Parathyroid adenoma (tissue), 2 donors: Measurements from ENCODE around the gene VPS50.

Experiments used
- H2AFZ ChIP-seq: fragments of 300-600 bp; sonication (generic); one replicate; pipeline ENCODE4 v1.7.0; 2017; ENCODE audit warnings: antibody characterized with exemption, mild to moderate bottlenecking
- H3K27ac ChIP-seq: fragments of 300-600 bp; sonication (generic); one replicate; pipeline ENCODE4 v1.7.0; 2017
- H3K27me3 ChIP-seq: fragments of 300-600 bp; sonication (generic); one replicate; pipeline ENCODE4 v1.7.0; 2017; ENCODE audit warnings: low read length; ENCODE audit not compliant: control insufficient read depth, insufficient read depth
- H3K36me3 ChIP-seq: fragments of 300-600 bp; sonication (generic); one replicate; pipeline ENCODE4 v1.7.0; 2017; ENCODE audit warnings: low read length; ENCODE audit not compliant: control insufficient read depth, insufficient read depth
- H3K4me1 ChIP-seq: fragments of 300-600 bp; sonication (generic); one replicate; pipeline ENCODE4 v1.7.0; 2017; ENCODE audit warnings: control low read depth
- H3K4me2 ChIP-seq: fragments of 300-600 bp; sonication (generic); one replicate; pipeline ENCODE4 v1.7.0; 2017; ENCODE audit warnings: low read length
- H3K4me3 ChIP-seq: fragments of 300-600 bp; sonication (generic); one replicate; pipeline ENCODE4 v1.7.0; 2017; ENCODE audit warnings: low read depth, low read length
- H3K79me2 ChIP-seq: fragments of 300-600 bp; sonication (generic); one replicate; pipeline ENCODE4 v1.7.0; 2017; ENCODE audit warnings: control low read depth
- H3K9ac ChIP-seq: fragments of 300-600 bp; sonication (generic); one replicate; pipeline ENCODE4 v1.7.0; 2017; ENCODE audit warnings: mild to moderate bottlenecking
- H3K9me3 ChIP-seq: fragments of 300-600 bp; sonication (generic); one replicate; pipeline ENCODE4 v1.7.0; 2017; ENCODE audit warnings: low read length; ENCODE audit not compliant: control insufficient read depth
- CTCF ChIP-seq: fragments of 300-600 bp; sonication (generic); IDR thresholded peaks from one replicate; pipeline ENCODE4 v1.7.0; 2017; ENCODE audit warnings: antibody characterized with exemption, mild to moderate bottlenecking
- donor health status: primary hyperparathyroidism.

The VPS50 gene

DNA sequence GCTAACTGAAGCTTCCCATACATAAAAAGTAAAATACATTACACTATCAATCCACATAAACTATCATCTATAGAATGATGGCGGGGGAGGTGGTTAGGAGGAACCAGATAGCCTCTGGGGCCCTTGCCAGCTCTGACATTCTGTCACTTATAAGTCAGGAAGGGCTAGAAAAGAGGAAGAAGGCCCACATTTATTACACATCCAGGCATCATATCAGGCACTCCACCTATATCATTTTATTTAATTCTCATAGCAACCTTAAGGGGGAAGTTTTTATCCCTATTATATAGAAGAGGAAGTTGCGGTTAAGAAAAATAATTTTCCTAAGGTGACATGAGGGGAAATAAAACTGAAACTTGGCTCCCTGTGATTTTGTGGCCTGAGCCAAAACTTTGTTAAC lies 35.8 kb upstream of the VPS50 start:
- H3K4me2 ChIP-seq = no peak overlapping the region
- no peaks in the 10 kb centered on the region for H3K36me3 ChIP-seq
- H3K4me1 ChIP-seq = no peaks in the 10 kb centered on the region
- H3K9ac ChIP-seq = no peak overlapping the region
- no peak for TF ChIP-seq CTCF
- H3K4me3 ChIP-seq = no peak overlapping the region
- H3K9me3 ChIP-seq = no peaks in the 10 kb centered on the region
- H3K27ac ChIP-seq = no peak overlapping the region
- H3K79me2 ChIP-seq = no peaks in the 10 kb centered on the region
- no peaks in the 10 kb centered on the region for H3K27me3 ChIP-seq
- no peak overlapping the region for H2AFZ ChIP-seq

- H3K27me3 ChIP-seq = no peaks in the 10 kb centered on the region
- no peak overlapping the region for H2AFZ ChIP-seq
- H3K36me3 ChIP-seq = no peaks in the 10 kb centered on the region
- no peak for TF ChIP-seq CTCF
- H3K27ac ChIP-seq = no peak overlapping the region
- H3K4me3 ChIP-seq = no peak overlapping the region
- H3K4me2 ChIP-seq = no peak overlapping the region
- H3K9ac ChIP-seq = no peak overlapping the region
- no peaks in the 10 kb centered on the region for H3K9me3 ChIP-seq
- H3K79me2 ChIP-seq = no peaks in the 10 kb centered on the region
- H3K4me1 ChIP-seq = no peaks in the 10 kb centered on the region
These were observed 33.7 kb upstream of the VPS50 start for GRCh38 chr7:93198472-93198871.

DNA sequence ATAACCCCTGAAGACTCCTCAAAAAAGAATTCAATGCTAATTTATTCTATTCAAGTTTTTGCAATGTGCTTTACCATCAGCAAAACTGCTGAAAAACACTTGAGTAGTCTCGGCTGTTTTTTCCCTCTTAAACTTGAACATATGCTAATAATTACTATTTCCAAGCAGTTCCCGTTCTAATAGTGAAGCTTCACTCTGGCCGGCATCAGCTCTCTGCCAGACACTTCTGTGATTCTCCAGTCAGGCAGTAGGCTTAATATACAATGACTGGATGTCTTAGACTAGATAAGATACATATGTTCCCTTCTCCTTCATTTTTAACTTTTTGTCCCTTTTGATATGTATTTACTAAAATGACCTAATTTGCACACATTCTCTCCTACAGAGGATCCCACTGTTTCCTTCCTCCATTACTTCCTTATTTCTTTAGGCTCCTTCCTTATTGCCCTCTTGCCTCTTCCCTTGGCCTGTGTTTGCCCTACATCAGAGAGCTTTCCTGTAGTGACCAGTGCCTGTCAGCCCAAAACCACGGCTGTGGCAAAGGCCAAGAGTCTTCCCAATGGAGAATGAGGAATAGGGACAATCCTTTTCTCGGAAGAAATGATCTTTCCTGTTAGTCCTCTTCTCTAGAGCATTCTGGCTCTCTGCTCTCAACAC lies 29.4 kb upstream of the VPS50 start:
- H3K4me1 ChIP-seq = no peaks in the 10 kb centered on the region
- no peaks in the 10 kb centered on the region for H3K79me2 ChIP-seq
- no peak overlapping the region for H3K4me2 ChIP-seq
- no peak overlapping the region for H2AFZ ChIP-seq
- H3K36me3 ChIP-seq = no peaks in the 10 kb centered on the region
- no peak for TF ChIP-seq CTCF
- H3K9ac ChIP-seq = no peak overlapping the region
- no peaks in the 10 kb centered on the region for H3K27me3 ChIP-seq
- H3K4me3 ChIP-seq = no peak overlapping the region
- no peaks in the 10 kb centered on the region for H3K9me3 ChIP-seq
- H3K27ac ChIP-seq = no peak overlapping the region

- Histone ChIP-seq H3K4me1 (no peaks in the 10 kb centered on the region), H3K79me2 (no peaks in the 10 kb centered on the region), H3K27me3 (no peaks in the 10 kb centered on the region), H3K9ac (no peak overlapping the region), H3K9me3 (no peaks in the 10 kb centered on the region), H3K36me3 (no peaks in the 10 kb centered on the region), H3K27ac (no peak overlapping the region), H3K4me3 (no peak overlapping the region), H3K4me2 (no peak overlapping the region), H2AFZ (no peak overlapping the region)
- no peak for TF ChIP-seq CTCF
These were observed 28.7 kb upstream of the VPS50 start for GRCh38 chr7:93203496-93203895.

DNA sequence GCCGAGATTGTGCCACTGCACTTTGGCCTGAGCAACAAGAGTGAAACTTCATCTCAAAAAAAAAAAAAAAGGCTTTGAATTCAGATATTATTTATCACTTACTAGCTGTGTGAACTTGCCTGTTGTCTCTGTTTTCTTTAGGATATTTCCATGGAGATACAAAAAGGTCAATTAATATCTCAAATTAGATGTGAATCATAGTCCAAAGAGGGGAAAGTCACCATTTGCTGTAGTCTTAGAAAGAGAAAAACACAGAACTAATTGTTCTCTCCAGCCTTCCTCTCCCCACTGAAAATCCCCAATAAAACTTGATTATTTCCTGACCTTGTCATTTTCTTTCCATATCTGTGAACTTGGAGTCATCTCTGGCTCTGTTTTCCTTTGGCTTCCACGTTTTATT lies 27.1 kb upstream of the VPS50 start:
- Histone ChIP-seq H3K27me3 (no peaks in the 10 kb centered on the region), H3K36me3 (no peaks in the 10 kb centered on the region), H2AFZ (no peak overlapping the region), H3K9me3 (no peaks in the 10 kb centered on the region), H3K4me1 (no peaks in the 10 kb centered on the region), H3K4me3 (no peak overlapping the region), H3K4me2 (no peak overlapping the region), H3K9ac (no peak overlapping the region), H3K79me2 (no peaks in the 10 kb centered on the region), H3K27ac (no peak overlapping the region)
- TF ChIP-seq CTCF = no peak
